Neural cell (in vitro differentiated cells): ENCODE measurements around the gene GDAP2.

Source experiments
- CTCF ChIP-seq: fragments of 450-650 bp; IDR thresholded peaks from 2 replicates; pipeline ENCODE4 v1.5.1; 2014; ENCODE audit warnings: antibody characterized with exemption, mild to moderate bottlenecking, moderate library complexity; ENCODE audit not compliant: poor library complexity, severe bottlenecking
- EP300 ChIP-seq: fragments of 450-650 bp; conservative IDR thresholded peaks from 2 replicates; pipeline ENCODE4 v1.6.1; 2014; ENCODE audit warnings: antibody characterized with exemption, mild to moderate bottlenecking, moderate library complexity; ENCODE audit not compliant: poor library complexity, severe bottlenecking
- EZH2 ChIP-seq: fragments of 200-600, 300-800 bp; shearing (Covaris generic), sonication (generic); IDR thresholded peaks from 2 replicates; pipeline ENCODE4 v1.6.1; 2014; ENCODE audit warnings: antibody characterized with exemption, low read length, borderline replicate concordance, mild to moderate bottlenecking; ENCODE audit not compliant: insufficient read depth, poor library complexity, severe bottlenecking
- MXI1 ChIP-seq: fragments of 450-650 bp; conservative IDR thresholded peaks from 2 replicates; pipeline ENCODE4 v1.6.1; 2014; ENCODE audit warnings: antibody characterized with exemption, mild to moderate bottlenecking; ENCODE audit not compliant: poor library complexity, severe bottlenecking
- POLR2AphosphoS5 ChIP-seq: IDR thresholded peaks from 2 replicates; pipeline ENCODE4 v1.6.1; 2012
- RAD21 ChIP-seq: fragments of 450-650 bp; conservative IDR thresholded peaks from 2 replicates; pipeline ENCODE4 v1.6.1; 2014; ENCODE audit warnings: antibody characterized with exemption, mild to moderate bottlenecking, moderate library complexity
- SMC3 ChIP-seq: fragments of 450-650 bp; conservative IDR thresholded peaks from 2 replicates; pipeline ENCODE4 v1.6.1; 2014; ENCODE audit warnings: antibody characterized with exemption, mild to moderate bottlenecking, moderate library complexity; ENCODE audit not compliant: poor library complexity
- TAF1 ChIP-seq: IDR thresholded peaks from 2 replicates; pipeline ENCODE4 v1.6.1; 2012; ENCODE audit warnings: low read depth

GRCh38 chr1:117826540-117827078 is 102.8 kb downstream of the GDAP2 start:
- TF ChIP-seq POLR2AphosphoS5: no peak
- TF ChIP-seq CTCF: no peak
- TF ChIP-seq EP300: no peak
- no peak for TF ChIP-seq TAF1
- TF ChIP-seq EZH2: no peak
- no peak for TF ChIP-seq MXI1
- TF ChIP-seq RAD21: no peak
- TF ChIP-seq SMC3: no peak
